Gastroesophageal sphincter (tissue), 3 donors: ENCODE results near the gene RBM42.

ENCODE experiments used
- POLR2A ChIP-seq, 2 donors: fragments of 450-650 bp; IDR thresholded peaks; one replicate each; pipeline ENCODE4 v1.6.1; 2017; ENCODE audit warnings: antibody characterized with exemption in 2 of 2, mild to moderate bottlenecking in 2 of 2, moderate library complexity in 1 of 2
- TF ChIP-seq, protein P1 (sequence below), 4 experiments: fragments of 200-600 bp in 2 of 4; fragments of 450-650 bp in 2 of 4; sonication (generic) in 1 of 4; IDR thresholded peaks; one replicate each; pipeline ENCODE4 v1.5.1; 2017 to 2019; ENCODE audit warnings: antibody characterized with exemption in 4 of 4, mild to moderate bottlenecking in 2 of 4, moderate library complexity in 2 of 4

DNA sequence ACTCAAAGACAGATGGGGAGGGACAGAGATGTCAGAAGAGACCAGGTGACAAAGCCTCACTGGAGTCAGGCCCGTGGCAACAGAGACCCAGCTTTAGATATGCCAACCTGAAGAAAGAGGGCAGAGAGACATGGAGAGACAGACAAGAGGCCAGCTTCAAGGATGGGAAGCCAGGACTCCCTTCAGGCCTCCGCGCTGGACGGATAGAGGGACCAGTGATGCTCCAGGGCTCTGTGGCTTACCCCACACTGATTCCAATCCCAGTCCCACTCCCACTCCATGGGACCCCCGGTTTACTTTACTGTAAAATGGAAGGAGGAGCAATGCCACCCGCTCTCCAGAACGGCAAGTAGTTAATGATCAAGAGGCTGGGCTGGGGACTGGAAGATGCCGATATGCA, 11.0 kb downstream of the RBM42 start:
- no peak for TF ChIP-seq POLR2A (IDR thresholded peaks at IDR 0.05)
- TF ChIP-seq, protein P1, sequence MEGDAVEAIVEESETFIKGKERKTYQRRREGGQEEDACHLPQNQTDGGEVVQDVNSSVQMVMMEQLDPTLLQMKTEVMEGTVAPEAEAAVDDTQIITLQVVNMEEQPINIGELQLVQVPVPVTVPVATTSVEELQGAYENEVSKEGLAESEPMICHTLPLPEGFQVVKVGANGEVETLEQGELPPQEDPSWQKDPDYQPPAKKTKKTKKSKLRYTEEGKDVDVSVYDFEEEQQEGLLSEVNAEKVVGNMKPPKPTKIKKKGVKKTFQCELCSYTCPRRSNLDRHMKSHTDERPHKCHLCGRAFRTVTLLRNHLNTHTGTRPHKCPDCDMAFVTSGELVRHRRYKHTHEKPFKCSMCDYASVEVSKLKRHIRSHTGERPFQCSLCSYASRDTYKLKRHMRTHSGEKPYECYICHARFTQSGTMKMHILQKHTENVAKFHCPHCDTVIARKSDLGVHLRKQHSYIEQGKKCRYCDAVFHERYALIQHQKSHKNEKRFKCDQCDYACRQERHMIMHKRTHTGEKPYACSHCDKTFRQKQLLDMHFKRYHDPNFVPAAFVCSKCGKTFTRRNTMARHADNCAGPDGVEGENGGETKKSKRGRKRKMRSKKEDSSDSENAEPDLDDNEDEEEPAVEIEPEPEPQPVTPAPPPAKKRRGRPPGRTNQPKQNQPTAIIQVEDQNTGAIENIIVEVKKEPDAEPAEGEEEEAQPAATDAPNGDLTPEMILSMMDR (IDR thresholded peaks at IDR 0.05) = no peak
